Osteocyte (in vitro differentiated cells): Measurements from ENCODE around the gene KSR1. TPM values are rescaled to one million over a fixed set of nuclear protein-coding genes. Genes with fewer than 3 reads are reported as not detected.
"Not testable (repeated sequence)": the region's sequence is repeated elsewhere in the genome, so short reads cannot be mapped to it uniquely, and the experiment has no call there.

ENCODE experiments used
- DNase-seq: peaks from one replicate; pipeline ENCODE4 v3.0.0; 2021; ENCODE audit warnings: mixed read lengths; ENCODE audit not compliant: unreplicated experiment; ENCODE audit errors: extremely low spot score
- H3K27ac Mint-ChIP-seq: one replicate; pipeline ENCODE4 v1.8.0; 2021; ENCODE audit warnings: mild to moderate bottlenecking, mixed read lengths; ENCODE audit not compliant: unreplicated experiment
- H3K27me3 Mint-ChIP-seq: one replicate; pipeline ENCODE4 v1.8.0; 2021; ENCODE audit warnings: mixed read lengths; ENCODE audit not compliant: unreplicated experiment
- H3K36me3 Mint-ChIP-seq: one replicate; pipeline ENCODE4 v1.8.0; 2021; ENCODE audit warnings: mixed read lengths; ENCODE audit not compliant: unreplicated experiment
- H3K4me1 Mint-ChIP-seq: one replicate; pipeline ENCODE4 v1.8.0; 2021; ENCODE audit warnings: mixed read lengths; ENCODE audit not compliant: unreplicated experiment
- H3K4me3 Mint-ChIP-seq: one replicate; pipeline ENCODE4 v1.8.0; 2021; ENCODE audit warnings: mild to moderate bottlenecking, moderate library complexity, mixed read lengths; ENCODE audit not compliant: unreplicated experiment
- H3K9me3 Mint-ChIP-seq: one replicate; pipeline ENCODE4 v1.8.0; 2021; ENCODE audit warnings: mixed read lengths; ENCODE audit not compliant: unreplicated experiment
- CTCF ChIP-seq: fragments of 200-600 bp; sonication (generic); IDR thresholded peaks from 2 replicates; pipeline ENCODE4 v1.5.0; 2021; ENCODE audit warnings: antibody characterized with exemption, mild to moderate bottlenecking, moderate library complexity
- total RNA-seq: library from RNA; stranded (reverse); gene quantifications from 2 replicates; pipeline ENCODE4 v1.2.1, GENCODE V29; 2021

KSR1 gene
- total RNA-seq, 1 donor from 2014 or later, result 63.4 TPM

- no peaks in the 10 kb centered on the region for H3K9me3 Mint-ChIP-seq
- peaks cover 25% of the 10 kb centered on the region for H3K36me3 Mint-ChIP-seq
- H3K4me3 Mint-ChIP-seq, result no peak overlapping the region
- no peak overlapping the region for H3K27ac Mint-ChIP-seq
- no peaks in the 10 kb centered on the region for H3K27me3 Mint-ChIP-seq
- TF ChIP-seq CTCF, result no peak
- no peak for DNase-seq
- peaks cover 6% of the 10 kb centered on the region for H3K4me1 Mint-ChIP-seq
Measured at GRCh38 chr17:27624539-27624938, 168.3 kb downstream of the KSR1 start.

GRCh38 chr17:27625856-27626255 is 169.6 kb downstream of the KSR1 start:
- H3K27me3 Mint-ChIP-seq, result no peaks in the 10 kb centered on the region
- no peak overlapping the region for H3K4me3 Mint-ChIP-seq
- peaks cover 23% of the 10 kb centered on the region for H3K36me3 Mint-ChIP-seq

GRCh38 chr17:27627514-27627913 is 171.3 kb downstream of the KSR1 start:
- Mint-ChIP-seq H3K4me3 (no peak overlapping the region), H3K9me3 (no peaks in the 10 kb centered on the region), H3K27me3 (no peaks in the 10 kb centered on the region), H3K36me3 (peaks cover 17% of the 10 kb centered on the region), H3K27ac (no peak overlapping the region), H3K4me1 (peaks cover 20% of the 10 kb centered on the region)
- no peak for DNase-seq
- no peak for TF ChIP-seq CTCF

More at GRCh38 chr17:27625856-27626255, 169.6 kb downstream of the KSR1 start:
- Mint-ChIP-seq H3K9me3 (no peaks in the 10 kb centered on the region), H3K27ac (no peak overlapping the region), H3K4me1 (peaks cover 15% of the 10 kb centered on the region)
- TF ChIP-seq CTCF, result no peak
- no peak for DNase-seq

- Mint-ChIP-seq H3K4me3 (no peak overlapping the region), H3K36me3 (peaks cover 14% of the 10 kb centered on the region), H3K4me1 (peaks cover 28% of the 10 kb centered on the region), H3K27me3 (no peaks in the 10 kb centered on the region), H3K27ac (peak overlapping the region; percentile 12), H3K9me3 (no peaks in the 10 kb centered on the region)
- no peak for TF ChIP-seq CTCF
- no peak for DNase-seq
Measured at GRCh38 chr17:27628376-27628775, 172.1 kb downstream of the KSR1 start.

- Mint-ChIP-seq H3K4me1 (peaks cover 37% of the 10 kb centered on the region), H3K36me3 (peaks cover 12% of the 10 kb centered on the region), H3K27ac (peak overlapping the region; percentile 12)
- H3K4me3 Mint-ChIP-seq, DNase-seq, H3K27me3 Mint-ChIP-seq, H3K9me3 Mint-ChIP-seq: not testable (repeated sequence)
Measured at GRCh38 chr17:27629260-27629659, 173.0 kb downstream of the KSR1 start.
